NCI-H2196 (cell line): ENCODE measurements around the gene GNG12.
"Not testable (repeated sequence)": the region's sequence is repeated elsewhere in the genome, so short reads cannot be mapped to it uniquely, and the experiment has no call there.

Source experiments
- DNase-seq: peaks from one replicate; lab custom pipeline; 2025; ENCODE audit not compliant: unreplicated experiment; lab: John Stamatoyannopoulos, UW

GNG12 gene

GRCh38 chr1:67735806-67736627 lies 97.2 kb downstream of the GNG12 start:
- peak; percentile 75 for DNase-seq

DNA sequence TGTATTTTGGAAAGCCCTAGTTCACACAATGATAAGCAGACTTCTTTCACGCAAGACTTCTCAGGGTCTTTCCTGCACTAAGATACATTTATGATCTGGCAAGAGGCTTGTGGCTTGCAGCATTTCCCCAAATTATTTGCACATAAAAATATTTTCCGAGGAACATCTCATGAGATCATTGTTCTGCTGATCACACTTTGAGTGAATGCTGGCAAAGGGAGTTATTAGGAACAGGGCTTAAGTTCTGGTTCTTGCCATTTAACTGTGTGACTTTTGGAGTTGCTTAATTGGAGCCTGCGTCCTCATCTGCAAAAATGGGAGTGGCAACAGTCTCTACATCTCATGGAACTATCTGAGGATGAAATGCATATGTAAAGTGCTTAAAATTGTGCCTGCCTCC lies 98.1 kb downstream of the GNG12 start:
- no peak for DNase-seq

DNA sequence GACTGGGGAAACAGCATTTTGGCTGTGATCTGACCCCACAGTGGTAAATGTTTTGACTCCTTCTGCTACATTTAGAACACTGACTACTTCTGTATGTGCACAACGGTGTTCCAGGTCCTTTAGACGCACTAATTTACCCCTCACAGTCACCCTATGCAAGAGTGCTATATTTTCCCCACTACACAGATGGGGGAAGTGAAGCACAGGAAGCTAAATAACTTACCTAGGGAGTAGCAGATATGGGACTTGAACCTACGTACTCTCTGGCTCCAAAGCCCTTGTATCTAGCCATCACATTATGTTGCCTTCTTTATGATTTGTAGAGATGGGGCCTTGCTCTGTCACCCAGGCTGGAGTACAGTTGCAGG lies 99.0 kb downstream of the GNG12 start:
- DNase-seq = no peak

GRCh38 chr1:67733681-67734322 lies 99.5 kb downstream of the GNG12 start:
- DNase-seq = no peak

- DNase-seq = no peak
Measured at GRCh38 chr1:67732750-67733151, 100.5 kb downstream of the GNG12 start.

GRCh38 chr1:67731322-67731721 lies 101.9 kb downstream of the GNG12 start:
- DNase-seq = no peak

GRCh38 chr1:67730312-67730711 lies 103.0 kb downstream of the GNG12 start:
- not testable (repeated sequence) for DNase-seq

DNA sequence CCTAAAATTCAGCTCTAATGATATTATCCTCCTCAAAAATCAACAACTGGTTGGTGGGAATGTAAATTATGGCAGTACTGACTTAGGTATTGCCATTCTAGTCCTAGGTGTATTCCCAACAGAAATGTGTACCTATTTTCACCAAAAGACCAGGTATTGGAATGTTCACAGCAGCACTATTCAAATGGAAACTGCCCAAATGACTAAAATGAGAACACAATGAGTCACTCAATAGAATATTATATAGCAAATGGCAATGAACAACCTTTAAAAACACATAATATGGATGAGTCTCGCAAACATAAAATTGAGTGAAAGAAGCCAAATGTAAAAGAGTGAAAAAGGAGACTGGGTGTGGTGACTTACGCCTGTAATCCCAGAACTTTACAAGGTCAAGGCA lies 103.4 kb downstream of the GNG12 start:
- DNase-seq = no peak

- no peak for DNase-seq
Measured at GRCh38 chr1:67726224-67726623, 107.0 kb downstream of the GNG12 start.

GRCh38 chr1:67724928-67725560 lies 108.2 kb downstream of the GNG12 start:
- peak; percentile 86 for DNase-seq

DNA sequence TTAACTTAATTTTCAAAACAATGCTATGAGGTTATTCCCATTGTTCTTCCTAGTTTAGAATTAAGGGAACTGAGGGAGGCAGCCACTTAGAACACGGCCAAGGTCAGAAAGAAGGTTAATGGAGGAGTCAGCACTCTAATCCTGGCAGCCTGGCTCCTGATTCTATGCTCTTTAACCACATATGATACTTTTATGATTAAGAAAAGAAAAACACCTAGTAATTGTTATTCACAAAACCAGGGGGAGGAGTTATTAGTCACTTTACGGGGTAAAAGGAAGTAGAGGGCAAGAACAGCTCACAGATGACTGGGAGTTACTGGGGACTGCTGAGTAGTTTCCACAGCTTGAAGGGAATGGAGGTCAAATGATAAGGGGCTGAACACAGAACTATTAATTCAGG lies 109.6 kb downstream of the GNG12 start:
- no peak for DNase-seq

GRCh38 chr1:67723126-67723525 lies 110.1 kb downstream of the GNG12 start:
- DNase-seq = no peak

DNA sequence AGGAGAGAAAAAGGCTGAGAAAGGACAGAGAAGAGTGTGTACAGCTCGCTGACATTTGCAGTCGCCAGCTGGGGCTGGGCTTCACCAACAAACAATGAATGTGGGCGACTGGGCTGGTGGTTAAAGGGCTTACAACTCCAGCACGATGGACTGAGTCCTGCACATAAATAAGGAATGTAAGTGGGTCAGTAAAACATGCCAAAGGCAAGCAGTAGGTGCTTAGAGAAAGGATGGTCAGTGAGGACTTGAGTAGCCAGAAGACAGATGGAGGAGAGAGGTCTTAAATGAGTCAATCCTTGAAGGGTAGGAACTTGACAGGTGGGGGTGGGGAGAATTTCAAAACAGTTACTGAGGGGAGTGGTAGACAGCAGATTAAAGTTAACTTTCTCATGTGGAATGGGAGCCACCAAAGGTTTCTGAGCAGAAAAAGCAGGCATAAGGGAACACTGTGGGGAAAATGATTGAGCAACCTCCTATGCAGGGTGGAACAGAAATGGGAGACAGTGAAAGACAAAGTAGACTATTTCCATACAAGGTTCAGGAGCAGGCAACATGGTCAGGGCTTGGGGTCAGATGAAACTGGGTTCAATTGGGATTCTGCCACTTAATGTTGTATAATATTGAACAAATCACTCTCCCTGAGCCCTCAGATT lies 110.8 kb downstream of the GNG12 start:
- DNase-seq = no peak

- no peak for DNase-seq
Measured at GRCh38 chr1:67721650-67722291, 111.5 kb downstream of the GNG12 start.

GRCh38 chr1:67721112-67721511 lies 112.2 kb downstream of the GNG12 start:
- DNase-seq = no peak

- peak; percentile 16 for DNase-seq
Measured at GRCh38 chr1:67719329-67720196, 113.7 kb downstream of the GNG12 start.

DNA sequence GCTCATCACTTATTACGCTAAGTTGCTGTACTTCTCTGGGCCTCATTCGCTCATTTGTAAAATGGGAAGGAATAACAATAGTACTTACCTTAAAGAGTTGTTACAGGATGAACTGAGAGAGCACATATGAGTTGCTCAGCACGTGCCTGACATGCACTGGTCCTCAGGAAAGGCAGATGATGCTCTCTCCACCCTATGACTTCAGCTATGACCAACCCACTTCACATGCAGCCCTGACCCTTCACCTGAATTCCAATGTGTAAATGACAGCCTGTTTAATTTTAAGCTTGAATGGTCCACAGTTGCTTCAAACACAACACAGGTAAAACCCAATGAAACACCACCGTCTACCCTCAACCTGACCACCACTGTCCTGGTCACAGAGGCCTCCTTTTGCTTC lies 115.4 kb downstream of the GNG12 start:
- no peak for DNase-seq

- DNase-seq = peak; percentile 68
Measured at GRCh38 chr1:67716800-67717199, 116.5 kb downstream of the GNG12 start.

GRCh38 chr1:67715819-67716218 lies 117.4 kb downstream of the GNG12 start:
- DNase-seq = no peak
